NCI-H345 (cell line): ENCODE data around the gene CSPG5.

ENCODE experiments used
- DNase-seq: peaks from one replicate; lab custom pipeline; 2025; lab: John Stamatoyannopoulos, UW

CSPG5 gene

DNA sequence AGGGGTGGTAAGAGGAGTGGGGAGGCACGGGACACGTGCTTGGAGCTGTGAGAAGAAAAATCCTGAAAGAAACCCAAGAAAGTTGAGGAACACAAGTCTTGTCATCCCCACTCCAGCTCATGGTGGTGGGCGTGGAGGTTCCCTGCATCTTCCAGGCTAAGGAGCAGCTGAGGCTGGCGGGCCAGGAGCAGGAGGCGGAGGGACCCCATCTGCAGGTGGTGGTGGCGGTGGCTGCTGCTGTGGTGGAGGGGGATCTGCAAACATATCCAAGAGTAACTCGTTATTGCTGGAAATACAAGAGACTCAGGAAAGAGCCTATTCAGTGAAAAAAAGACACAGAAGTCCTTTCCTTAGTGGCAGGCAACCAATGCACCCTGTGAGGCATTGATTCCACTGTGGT lies 9.4 kb upstream of the CSPG5 start:
- DNase-seq = no peak

DNA sequence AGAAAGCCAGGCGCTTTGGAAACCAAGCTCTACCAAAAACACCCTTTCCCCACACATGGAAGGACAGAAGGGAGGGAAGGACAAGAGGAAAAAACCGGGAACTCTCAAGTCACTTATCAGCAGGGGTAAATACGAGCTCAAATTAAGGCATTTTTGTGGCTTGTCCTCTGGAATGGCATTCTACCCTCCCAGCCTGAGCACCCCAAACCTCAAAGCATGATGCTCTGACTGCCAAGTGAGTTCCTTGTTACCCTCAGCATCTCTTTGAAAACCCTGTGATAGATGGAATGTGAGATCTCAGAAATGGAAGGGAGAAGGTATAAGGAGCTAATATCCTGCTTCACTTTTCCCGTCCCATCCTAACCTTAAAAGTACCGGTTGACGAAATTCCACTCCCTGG lies 8.1 kb upstream of the CSPG5 start:
- no peak for DNase-seq

DNA sequence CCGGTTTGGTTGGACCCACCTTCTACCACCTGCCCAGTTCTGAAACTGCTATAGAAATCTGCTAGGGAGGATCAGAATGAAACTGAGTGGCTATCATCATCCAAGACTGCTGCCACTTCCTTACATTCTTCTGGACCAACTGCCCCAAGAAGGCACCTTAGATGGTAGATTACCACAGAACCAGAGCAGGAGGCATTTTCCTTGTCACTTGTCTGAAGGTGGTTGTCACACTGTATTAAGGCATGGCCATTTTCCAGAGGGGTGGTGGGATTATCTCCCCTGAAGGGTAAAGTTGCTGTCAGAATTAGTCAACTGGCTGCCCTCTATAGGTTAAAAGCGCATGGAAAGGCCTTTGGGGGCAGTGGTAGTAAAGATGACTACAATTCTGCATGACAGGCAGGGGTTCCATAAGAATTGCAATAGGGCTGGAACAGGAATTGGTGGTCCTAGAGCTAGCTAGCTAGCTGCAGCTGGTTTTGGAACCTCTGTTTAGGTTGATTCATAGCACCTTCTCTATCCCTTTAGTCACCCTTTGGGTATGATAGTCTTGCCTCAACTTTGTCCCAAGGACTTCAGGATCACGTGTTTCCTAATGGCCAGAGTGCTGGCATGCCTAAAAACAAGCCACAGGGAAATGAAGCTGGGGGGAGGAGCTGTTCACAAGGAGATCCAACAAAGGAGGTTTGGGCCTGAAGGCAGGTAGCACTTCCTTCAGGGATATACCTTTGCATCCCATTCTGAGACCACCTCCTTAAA lies 4.8 kb upstream of the CSPG5 start:
- no peak for DNase-seq

DNA sequence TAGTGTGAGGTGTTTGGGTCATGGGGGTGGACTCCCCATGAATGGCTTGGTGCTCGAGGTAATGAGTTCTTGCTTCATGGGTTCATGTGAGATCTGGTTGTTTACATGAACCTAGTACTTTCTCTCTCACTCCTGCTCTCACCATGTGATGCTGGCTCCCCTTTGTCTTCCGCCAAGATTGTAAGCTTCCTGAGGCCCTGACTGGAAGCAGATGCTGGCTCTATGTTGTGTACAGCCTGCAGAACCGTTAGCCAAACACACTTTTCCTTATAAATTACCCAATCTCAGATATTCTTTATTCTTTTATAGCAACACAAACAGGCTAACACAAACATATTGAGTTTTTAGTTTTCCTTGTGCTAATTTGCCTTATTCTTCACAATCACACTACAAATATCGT lies 3.2 kb upstream of the CSPG5 start:
- no peak for DNase-seq

DNA sequence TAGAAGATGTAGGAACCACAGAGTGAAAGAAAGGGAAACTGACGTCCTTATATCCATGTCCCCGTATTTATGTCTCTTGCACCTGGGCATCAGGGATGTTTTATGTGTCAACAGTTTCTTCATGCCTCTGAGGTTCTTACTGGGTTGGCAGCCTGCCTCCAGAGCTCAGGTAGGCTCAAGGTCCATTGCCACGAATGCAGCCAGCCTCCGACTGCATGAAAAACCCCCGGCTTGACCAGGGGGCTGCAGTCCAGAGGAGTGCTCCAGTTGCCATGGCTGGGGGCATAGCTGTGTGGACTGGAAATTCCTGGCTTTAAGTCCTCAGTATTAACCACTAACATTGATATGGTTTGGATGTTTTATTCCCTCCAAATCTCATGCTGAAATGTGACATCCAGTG lies 2.8 kb upstream of the CSPG5 start:
- DNase-seq = no peak

DNA sequence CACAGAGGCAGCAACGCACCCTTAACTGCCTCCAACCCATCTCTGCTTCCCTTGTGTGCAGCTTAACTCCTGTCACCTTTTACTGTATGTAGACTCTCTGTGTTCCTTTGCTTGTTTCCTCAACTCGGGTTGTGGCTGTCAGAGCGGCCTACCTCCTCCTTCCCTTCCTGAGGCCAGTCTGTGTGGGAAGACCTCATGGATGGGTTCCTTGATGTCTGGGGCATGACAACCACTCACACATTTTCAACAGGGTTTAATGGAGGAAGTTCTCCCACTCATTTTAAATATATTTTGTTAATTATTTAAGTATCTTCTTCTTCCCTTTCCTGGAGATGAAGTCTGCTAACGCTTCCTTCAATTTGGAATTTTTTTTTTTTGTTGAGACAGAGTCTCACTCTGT lies 1.8 kb upstream of the CSPG5 start:
- DNase-seq = no peak

DNA sequence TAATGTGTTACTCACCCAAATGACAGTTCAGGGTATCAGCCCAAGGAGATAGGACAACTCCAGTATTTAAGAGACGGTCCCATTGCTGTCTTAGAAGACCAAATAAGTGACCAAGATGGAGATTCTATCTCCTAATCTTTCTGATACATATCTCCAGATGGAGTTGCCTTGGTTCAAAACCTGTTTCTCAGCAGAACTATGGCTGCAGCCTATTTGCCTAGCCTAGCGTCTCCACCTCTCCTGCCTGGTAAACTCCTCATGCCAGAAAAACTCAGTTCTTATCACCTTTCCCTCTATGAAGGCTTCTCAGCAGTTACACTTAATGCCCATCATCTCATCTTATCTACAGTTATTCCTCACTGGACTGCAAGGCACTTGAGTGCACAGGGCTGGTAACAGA lies 1.2 kb upstream of the CSPG5 start:
- DNase-seq = no peak

DNA sequence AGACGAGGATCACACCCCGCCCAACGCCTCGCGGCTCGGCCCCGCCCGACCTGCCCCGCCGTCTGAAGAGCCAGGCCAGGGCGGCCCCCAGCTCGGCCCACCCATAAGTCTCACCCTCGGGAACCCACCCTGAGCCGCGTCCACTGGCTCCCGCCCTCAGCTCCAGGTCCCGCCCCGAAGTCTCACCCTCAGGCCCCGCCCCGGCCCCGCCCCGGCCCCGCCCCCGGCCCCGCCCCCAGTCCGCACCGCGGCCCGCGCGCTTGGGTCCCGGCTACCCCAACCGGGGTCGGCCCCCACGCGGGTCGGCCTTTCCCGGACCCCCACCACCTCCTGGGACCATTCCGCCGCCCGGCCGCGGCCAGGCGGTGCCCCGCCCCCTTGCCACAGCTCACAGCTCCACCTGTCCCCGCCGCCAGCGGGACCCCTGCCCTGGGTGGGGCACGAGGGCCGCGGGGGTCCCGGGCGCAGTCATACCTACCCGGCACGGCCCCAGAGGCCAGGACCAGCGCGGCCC lies 489 bp downstream of the CSPG5 start:
- peak; percentile 28 for DNase-seq

DNA sequence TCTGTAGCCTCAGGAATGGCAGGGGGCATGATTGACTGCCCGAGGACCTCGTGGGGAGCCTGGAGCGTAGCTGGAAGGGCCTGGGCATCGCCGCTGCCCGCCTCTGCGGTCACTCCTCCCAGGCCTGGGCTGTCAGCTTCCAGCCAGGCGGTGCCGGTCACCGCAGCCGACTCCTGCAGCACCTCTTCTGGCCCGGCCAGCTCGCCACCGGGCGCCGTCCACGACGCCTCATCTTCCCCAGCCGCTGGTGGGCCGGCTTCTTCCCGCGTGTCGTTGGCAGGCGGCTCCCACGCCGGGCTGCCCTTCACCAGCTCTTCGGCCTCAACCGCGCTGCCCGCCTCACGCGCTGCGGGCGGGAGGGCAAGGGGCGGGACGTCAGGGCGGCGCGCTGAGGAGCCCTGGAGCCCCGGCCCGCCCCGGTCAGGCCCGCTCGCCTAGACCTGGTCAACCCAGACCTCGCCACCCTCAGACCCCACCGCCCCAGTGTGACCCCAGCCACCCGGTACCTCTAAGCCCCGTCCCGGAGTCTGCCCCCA lies 1.0 kb downstream of the CSPG5 start:
- no peak for DNase-seq

DNA sequence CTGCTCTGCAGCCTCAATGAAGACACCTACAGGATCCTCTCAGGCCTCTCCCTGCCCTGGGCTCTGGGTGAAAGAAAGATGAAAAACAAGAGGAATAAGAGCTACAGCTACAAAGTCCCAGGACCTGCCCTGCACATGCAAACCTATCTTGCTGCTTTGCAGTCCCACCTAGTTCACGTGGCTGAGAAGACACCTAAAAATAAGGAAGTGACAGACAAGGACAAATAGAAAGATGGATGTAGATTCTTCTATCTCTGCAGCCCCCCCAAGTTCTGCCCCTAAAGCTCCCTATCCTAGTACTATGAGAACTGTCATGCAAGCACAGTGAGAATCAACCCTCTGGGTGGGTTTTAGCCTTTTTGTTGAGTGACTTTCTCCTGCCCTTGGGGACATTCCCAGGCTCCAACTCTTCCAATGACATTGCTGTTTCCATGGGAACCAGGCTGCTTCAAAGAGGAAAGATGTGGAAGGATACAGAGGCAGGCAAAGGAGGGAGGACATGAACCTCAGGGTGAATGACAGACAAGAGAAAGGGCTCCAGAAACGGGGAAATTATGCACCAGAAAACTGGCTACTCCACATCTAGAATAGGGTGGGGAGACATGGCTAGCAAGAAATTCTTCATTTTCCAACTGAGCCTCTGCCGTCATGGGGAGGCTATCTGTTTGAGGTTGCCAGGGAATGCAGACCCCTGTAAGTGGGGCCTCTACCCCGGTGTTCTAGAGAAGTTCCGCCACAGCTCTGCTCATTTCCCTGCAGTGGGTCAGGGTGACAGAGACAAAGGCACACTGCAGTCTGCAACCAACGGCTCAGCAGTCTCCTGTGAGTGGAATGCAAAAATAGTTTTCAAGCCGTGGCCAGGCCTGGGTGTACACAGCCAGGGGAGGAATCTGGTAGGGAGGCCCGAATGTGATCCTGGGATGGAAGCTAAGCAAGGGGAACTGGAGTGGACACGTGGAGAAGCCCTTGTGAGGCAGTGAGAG lies 5.2 kb downstream of the CSPG5 start:
- no peak for DNase-seq

DNA sequence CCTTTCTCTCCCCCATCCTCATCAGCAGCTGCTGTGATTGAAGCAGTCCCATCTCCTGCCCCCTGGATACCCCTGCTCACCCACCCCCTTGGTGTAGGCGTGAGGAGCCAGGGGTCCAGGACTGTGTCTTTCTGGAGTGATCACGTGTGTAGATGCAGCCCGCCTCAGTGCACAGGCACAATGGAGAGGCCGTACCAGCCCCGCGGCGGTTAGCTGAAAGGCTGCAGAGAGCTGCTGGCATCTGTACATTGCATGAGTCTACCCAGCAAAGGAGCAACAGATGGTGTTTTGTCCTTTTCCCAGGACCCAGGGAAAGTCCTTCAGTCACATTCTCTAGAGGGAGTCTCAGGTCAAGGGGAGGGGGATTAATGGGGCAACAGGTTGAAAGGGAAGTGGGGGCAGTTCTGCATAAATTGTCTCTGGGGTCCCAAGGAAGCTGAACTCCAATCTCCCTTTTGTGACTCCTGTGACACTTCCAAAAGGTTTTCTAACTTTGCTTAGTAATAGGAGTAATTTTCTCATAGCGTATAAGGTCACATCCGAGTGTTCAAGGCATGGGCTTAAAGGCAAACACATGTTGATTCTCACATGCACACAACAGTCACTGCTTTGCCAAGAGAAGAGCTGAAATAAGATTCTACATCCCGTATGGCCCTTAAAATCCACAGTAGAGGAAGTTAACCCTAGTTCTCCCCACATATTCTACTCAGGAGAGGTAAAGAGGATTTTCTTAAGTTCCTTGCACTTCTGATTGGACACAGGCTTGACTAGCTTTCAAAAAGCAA lies 7.1 kb downstream of the CSPG5 start:
- DNase-seq = no peak

DNA sequence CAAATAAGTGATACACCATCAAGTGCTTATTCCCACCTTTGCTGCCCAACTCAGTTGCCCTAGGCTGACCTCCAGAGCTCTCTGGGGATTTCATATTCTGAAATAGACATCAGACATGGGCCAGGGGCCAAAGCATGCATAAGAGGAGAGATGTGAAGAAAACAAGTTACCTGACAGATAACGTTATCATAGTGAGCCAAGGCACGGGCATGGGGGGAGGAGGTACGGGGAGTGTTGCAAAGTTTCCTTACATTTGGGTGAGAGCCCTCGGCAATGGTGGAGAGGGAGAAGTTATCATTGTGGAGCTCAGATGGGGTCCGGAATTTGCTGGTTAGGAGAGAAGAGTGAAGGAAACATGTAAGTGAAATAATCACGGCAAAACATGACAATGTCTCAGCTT lies 9.8 kb downstream of the CSPG5 start:
- DNase-seq = no peak

DNA sequence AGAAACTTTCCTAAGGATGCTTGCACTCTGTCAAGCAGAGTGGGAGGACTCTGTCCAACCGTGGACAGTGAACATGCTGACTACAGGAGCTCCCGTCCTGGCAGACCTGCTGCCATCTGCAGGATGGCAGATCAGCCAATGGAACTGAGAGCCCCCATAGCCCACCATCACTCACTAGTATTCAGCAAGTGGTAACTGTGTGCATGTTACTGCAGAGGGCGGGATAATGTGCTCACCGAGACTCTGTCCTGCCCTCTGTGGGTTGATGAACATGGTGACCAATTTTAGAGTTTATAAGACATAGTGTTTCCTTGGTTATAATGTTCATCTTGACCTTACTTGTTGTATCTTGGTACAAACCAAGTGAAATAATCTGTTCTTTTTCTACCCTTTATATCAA lies 11.5 kb downstream of the CSPG5 start:
- DNase-seq = no peak

DNA sequence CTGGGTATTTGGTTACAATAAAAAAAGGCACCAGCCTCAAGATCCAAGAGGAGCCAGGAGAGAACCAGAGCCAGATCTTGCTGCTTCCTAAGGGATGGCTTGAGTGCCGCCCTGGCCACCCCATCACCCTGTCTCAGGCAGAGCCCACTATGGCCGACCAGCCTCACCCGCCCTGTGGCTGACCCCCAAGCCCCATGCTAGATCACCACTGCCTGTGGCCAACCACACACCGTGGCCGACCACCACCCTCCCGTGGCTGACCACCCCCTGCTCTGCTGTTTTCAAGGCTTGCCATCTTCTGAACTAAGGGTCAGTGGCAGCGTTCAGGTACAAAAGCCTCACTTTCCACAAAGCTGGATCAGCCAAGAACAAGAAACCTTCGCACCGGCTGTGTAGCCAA lies 12.0 kb downstream of the CSPG5 start:
- no peak for DNase-seq

DNA sequence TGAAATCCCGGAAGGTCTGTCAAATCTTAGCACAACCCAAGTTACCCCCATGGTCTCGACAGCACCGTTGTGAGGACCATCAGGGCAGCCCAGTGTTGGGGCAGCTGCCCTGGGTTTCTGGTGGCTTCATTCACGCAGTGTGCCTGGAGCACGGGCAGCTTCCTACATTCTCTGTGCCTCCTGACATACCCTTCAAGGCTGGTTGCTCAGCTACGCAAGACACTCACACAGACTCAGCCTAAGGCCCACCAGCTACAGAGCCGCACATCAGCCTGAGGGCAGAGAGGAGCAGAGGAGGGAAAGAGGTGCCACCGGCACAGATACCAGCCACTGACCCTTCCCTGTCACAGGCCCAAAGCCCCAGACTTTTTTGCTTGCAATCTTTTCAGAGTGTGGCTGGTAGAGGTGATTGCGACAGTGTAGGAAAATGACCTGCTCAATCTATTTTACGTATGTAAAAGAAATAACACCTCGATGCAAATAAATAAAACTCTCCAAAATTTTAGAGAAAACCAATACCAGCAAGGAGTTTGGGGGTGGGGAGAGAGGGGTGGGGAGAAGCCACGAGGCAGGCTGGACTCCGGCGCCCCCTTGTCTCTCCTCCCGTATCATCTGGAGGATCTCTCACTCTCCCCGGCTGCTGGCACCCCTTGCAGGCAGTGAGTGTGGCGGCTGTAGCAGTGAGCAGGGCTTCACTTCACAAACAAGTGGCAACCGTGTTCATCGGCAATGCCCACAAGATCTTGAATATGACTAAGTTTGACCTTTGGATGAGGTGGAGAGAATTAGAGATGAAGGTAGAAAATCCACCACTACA lies 12.7 kb downstream of the CSPG5 start:
- no peak for DNase-seq

DNA sequence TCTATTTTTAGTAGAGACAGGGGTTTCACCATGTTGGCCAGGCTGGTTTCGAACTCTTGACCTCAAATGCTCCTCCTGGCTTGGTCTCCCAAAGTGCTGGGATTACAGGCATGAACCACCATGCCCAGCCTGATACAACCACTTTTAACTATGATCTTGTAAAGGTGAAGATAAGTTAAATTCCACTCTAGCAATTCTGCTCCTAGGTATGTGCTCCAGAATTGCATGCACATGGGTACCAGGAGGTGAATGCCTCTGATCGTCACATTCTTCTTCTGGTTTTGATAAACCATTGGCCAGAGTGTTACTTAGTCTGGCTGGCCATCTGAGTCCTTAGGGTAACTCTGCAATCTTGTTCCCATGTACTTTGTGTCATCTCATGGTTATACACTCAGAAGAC lies 22.3 kb downstream of the CSPG5 start:
- DNase-seq = no peak

DNA sequence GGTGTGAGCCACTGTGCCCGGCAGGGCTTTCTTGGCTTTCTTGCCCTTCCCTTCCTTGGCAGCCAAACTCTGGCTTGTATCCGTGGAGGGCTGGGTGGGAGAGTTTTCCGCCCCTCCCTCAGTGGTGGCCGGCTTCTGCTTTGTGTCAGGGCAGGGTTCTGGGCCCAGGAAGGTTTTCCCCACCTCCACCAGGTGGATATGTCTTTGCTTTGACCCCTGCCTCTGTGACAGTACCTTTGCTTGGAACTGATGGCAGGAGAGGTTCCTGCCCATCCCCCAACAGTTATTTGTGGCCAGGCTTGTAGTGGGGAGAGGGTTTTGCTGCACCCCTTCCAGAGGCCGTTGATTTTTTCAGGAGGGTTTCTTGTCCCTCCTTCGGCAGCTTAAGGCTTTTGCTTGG lies 24.3 kb downstream of the CSPG5 start:
- no peak for DNase-seq

DNA sequence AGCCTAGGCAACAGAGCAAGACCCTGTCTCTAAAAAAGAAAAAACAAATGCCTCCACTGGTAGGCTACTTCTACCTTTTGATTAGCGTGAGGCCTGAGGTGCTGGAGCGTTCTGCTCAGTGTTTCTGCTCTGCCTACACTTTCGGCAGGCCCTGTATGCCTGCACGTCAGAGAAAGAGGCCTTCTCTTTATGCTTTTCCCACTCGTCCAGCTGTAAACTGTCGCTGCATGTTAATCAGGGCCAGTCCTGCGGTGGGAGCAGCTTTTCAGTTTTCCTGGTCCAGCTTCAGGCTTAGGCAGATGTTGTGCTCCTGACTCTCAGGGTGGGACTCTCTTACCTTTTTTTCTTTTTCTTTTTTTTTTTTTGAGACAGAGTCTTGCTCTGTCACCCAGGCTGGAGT lies 25.3 kb downstream of the CSPG5 start:
- DNase-seq = no peak

DNA sequence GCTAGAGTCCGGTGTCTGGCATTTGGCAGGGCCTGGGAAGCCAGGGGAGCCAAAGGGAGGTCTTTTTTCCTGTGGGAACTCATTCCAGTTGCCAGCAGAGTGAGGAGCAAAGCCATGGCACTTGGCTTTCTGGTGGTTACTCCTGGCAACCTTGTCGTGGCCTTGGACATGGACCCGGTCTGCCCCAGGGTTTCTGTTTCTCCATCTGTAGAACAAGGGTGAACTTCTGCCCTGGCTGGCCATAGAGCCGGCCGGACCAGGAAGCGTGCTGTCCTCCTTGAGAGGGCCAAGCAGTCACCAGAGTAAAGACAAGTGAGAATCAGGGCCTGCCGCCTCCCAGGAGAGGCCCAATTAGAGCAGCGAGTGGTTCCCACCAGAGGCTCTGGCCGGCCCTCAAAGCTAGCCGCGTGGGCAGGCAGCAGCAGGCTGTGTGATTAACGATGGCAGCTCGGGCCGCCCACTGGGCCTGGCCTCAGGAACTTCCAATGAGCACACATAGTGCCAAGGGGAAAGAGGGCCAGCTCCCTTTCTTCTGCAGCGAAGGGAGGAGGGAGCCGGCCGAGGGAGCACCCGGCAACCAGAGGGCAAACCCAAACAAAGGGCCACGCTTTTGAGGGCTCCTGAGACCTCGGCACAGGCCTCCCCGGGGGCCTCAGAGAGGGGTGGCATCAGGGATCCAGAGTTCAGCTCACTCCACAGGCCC lies 36.0 kb downstream of the CSPG5 start:
- DNase-seq = no peak

DNA sequence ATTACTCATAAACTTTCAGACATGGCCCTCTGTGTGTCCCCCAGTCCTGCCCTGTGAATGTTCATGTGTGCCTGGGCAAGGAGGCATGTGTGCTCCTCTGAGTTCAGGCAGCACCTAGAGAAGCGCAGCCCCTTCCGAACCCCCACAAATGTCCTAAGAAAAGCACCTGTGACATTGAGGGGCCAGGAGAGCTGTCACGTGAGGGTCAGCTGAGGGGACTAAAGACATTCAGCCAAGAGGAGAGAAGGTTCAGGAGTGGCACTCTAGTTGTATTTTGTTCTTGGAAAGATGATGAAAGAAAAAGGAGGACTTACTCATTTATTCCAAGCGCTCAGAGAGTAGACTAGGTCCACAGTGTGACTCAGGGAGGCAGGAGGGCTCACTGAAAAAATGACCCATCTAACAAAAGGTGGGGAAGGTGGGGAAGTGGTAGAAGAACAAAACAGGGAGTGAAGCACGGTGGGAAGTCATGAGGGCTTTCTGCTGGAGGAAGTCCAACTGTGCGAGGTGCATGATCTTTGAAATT lies 37.0 kb downstream of the CSPG5 start:
- DNase-seq = no peak
